Sigmoid colon (tissue), 3 donors: Measurements from ENCODE around the gene VDR.

Source experiments
- POLR2A ChIP-seq, 2 donors: fragments of 450-650 bp; IDR thresholded peaks; one replicate each; pipeline ENCODE4 v1.6.1; 2016; ENCODE audit warnings: antibody characterized with exemption in 2 of 2, mild to moderate bottlenecking in 2 of 2, moderate library complexity in 2 of 2
- TF ChIP-seq, protein P1 (sequence below), 4 experiments: fragments of 450-650 bp in 3 of 4; fragments of 200-600 bp in 1 of 4; IDR thresholded peaks; one replicate each; pipeline ENCODE4 v1.5.1; 2016 to 2019; ENCODE audit warnings: antibody characterized with exemption in 4 of 4, mild to moderate bottlenecking in 3 of 4, moderate library complexity in 2 of 4

DNA sequence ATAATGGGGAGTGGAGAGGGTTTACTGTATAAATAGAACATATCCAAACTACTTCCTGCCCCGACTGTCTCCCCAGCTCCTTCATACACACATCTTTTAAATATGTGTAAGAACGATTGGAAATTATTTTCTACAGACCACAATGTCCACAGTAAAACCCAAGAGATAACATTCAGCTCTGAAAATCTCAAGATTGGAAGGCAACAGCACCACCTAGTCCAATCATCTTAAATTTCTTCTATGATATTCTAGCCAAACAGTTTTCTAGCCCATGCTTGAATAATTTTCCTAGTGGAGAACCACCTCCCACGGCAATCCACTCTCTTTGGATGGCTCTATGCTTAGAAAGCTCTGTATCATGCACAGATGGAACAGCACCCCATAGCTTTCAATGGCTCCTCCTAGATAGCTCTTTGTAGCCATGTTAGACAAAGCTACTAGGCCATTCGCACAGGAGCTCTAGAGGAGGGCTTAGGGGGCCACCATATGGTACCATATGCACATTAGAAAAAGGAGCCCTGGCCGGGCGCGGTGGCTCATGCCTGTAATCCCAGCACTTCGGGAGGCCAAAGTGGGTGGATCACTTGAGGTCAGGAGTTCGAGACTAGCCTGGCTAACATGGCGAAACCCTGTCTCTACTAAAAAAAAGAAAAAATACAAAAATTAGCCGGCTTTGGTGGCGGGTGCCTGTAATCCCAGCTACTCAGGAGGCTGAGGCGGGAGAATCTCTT, 18.1 kb downstream of the VDR start:
- TF ChIP-seq POLR2A (IDR thresholded peaks at IDR 0.05) = no peak
- TF ChIP-seq, protein P1, sequence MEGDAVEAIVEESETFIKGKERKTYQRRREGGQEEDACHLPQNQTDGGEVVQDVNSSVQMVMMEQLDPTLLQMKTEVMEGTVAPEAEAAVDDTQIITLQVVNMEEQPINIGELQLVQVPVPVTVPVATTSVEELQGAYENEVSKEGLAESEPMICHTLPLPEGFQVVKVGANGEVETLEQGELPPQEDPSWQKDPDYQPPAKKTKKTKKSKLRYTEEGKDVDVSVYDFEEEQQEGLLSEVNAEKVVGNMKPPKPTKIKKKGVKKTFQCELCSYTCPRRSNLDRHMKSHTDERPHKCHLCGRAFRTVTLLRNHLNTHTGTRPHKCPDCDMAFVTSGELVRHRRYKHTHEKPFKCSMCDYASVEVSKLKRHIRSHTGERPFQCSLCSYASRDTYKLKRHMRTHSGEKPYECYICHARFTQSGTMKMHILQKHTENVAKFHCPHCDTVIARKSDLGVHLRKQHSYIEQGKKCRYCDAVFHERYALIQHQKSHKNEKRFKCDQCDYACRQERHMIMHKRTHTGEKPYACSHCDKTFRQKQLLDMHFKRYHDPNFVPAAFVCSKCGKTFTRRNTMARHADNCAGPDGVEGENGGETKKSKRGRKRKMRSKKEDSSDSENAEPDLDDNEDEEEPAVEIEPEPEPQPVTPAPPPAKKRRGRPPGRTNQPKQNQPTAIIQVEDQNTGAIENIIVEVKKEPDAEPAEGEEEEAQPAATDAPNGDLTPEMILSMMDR (IDR thresholded peaks at IDR 0.05) = no peak
